Measurements from ENCODE around the gene CYB561A3. TPM values are rescaled to one million over a fixed set of nuclear protein-coding genes. Genes with fewer than 3 reads are reported as not detected.
A peak's percentile ranks its signal among the peaks of the same experiment; 100 is the strongest.

Gene CYB561A3
- total RNA-seq, 2 experiments from 2014 or later, result 32.4 to 33.5 TPM

DNA sequence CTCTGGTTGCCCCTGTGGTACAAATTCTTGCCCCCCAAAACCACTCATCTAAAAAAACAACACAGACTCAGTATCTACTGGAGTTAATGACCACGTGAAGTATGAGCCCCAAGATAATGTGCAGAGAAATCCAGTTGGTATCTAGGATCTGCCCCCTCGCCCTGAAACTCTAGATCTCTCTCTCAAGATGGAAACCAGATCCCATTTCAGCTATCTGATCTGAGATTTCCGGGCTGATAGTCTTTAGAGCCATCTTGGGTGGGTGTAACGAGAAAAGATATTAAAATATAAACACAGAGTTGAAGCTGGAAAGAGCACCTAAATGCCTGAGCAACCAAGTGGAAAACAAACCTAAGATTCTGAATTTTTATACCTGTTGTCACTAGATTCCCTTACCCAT lies 52.5 kb downstream of the CYB561A3 start:
- Mint-ChIP-seq H3K4me3 (no peak overlapping the region), H3K4me1 (ENCODE audit: low read depth) (no peaks in the 10 kb centered on the region), H3K27ac (no peak overlapping the region), H3K9me3 (no peaks in the 10 kb centered on the region), H3K27me3 (no peaks in the 10 kb centered on the region), H3K36me3 (ENCODE audit: low read depth) (peaks cover 33% of the 10 kb centered on the region)
- intact Hi-C loops (cut with micrococcal nuclease), result no loop called here
- CTCF ChIA-PET, result interaction anchor here (1.3 to 3.1 kb wide), 5 partner anchors 9 to 76 kb away, joined by 3 to 14 read pairs (median 9); no protein-coding TSS in a partner anchor
- POLR2A ChIA-PET, result interaction anchor here (1.3 to 3.0 kb wide), 5 partner anchors 9 to 25 kb away, joined by 4 to 24 read pairs (median 5); partner anchors contain the start of gene VWCE
- ATAC-seq, result no peak
- TF ChIP-seq, protein P1, sequence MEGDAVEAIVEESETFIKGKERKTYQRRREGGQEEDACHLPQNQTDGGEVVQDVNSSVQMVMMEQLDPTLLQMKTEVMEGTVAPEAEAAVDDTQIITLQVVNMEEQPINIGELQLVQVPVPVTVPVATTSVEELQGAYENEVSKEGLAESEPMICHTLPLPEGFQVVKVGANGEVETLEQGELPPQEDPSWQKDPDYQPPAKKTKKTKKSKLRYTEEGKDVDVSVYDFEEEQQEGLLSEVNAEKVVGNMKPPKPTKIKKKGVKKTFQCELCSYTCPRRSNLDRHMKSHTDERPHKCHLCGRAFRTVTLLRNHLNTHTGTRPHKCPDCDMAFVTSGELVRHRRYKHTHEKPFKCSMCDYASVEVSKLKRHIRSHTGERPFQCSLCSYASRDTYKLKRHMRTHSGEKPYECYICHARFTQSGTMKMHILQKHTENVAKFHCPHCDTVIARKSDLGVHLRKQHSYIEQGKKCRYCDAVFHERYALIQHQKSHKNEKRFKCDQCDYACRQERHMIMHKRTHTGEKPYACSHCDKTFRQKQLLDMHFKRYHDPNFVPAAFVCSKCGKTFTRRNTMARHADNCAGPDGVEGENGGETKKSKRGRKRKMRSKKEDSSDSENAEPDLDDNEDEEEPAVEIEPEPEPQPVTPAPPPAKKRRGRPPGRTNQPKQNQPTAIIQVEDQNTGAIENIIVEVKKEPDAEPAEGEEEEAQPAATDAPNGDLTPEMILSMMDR (IDR thresholded peaks at IDR 0.05), result no peak
- no peak for DNase-seq

DNA sequence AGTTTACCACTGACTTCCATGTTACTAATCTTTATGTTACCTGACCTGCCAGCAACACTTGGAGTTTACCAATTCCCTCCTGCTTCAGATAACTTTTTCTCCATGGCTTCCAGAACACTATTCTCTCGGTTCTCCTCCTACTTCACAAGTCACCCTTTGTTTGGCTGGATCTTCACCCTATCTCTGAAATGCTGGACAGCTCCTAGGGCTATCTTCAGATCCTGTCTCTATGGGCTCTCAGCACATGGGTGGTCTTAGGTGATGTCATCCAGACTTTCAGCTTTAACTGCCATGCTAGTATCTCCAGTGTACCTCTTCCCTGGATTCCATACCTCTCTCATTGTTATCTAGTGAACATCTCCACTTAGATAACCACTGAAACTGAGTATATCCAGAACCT lies 54.3 kb downstream of the CYB561A3 start:
- H3K4me1 Mint-ChIP-seq (ENCODE audit: low read depth), result no peaks in the 10 kb centered on the region
- no peak overlapping the region for H3K27ac Mint-ChIP-seq
- TF ChIP-seq, protein P1 (IDR thresholded peaks at IDR 0.05), result no peak
- DNase-seq, result no peak
- no peaks in the 10 kb centered on the region for H3K9me3 Mint-ChIP-seq
- H3K36me3 Mint-ChIP-seq (ENCODE audit: low read depth), result peaks cover 25% of the 10 kb centered on the region
- CTCF ChIA-PET, result interaction anchor here (2.2 kb wide), 1 partner anchor 13 kb away, joined by 7 read pairs; the partner anchor contains the start of gene VWCE
- intact Hi-C loops (cut with micrococcal nuclease), result no loop called here
- H3K27me3 Mint-ChIP-seq, result no peaks in the 10 kb centered on the region
- no peak overlapping the region for H3K4me3 Mint-ChIP-seq
- ATAC-seq, result no peak
- POLR2A ChIA-PET, result interaction anchor here (0.6 to 3.0 kb wide), 6 partner anchors 12 to 117 kb away, joined by 3 to 24 read pairs (median 5); partner anchors contain the start of gene VWCE

DNA sequence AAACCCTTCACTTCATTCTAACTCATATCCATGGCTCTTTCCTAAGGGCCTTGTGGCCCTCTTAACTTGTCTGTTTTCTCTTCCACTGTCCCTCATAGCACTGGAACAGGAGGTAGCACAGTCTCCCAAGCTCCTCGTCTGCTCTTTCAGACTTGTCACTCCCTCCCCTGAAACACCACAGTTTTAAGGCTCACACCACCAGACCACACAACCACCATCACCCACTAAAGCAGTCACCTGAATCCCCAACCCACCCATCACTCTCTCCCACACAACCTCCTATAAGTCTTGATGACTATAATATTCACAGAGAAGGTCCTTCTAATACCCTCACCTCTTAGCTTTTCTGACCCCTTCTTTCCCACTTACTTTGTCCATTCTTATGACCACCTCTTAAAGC lies 55.5 kb downstream of the CYB561A3 start:
- Mint-ChIP-seq H3K36me3 (ENCODE audit: low read depth) (peaks cover 26% of the 10 kb centered on the region), H3K27me3 (no peaks in the 10 kb centered on the region), H3K4me1 (ENCODE audit: low read depth) (no peaks in the 10 kb centered on the region), H3K27ac (no peak overlapping the region), H3K4me3 (no peak overlapping the region), H3K9me3 (no peaks in the 10 kb centered on the region)
- TF ChIP-seq, protein P1 (IDR thresholded peaks at IDR 0.05), result no peak
- peak; percentile 28 for ATAC-seq
- ChIA-PET POLR2A (interaction anchor here (1.4 kb wide), 2 partner anchors 11 to 16 kb away, joined by 3 to 4 read pairs; no protein-coding TSS in a partner anchor), CTCF (no interaction called here)
- intact Hi-C loops (cut with micrococcal nuclease), result no loop called here
- no peak for DNase-seq

DNA sequence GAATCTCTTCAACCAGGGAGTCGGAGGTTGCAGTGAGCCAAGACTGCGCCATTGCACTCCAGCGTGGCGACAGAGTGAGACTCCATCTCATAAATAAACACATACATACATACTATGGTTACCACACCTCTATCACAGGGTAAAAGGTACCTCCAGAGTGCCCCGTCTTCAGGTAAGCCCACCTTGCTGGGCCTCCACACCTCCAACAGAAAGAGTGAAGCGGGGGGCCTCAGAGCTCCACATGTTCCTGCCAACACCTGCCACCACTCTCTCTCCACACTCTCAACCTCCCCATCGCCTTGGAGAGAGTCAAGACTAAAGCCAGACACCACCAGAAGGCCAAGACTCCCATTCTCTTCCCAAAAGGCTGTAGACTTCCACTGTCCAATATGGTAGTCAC lies 56.3 kb downstream of the CYB561A3 start:
- no peaks in the 10 kb centered on the region for H3K27me3 Mint-ChIP-seq
- no peak for DNase-seq
- ATAC-seq, result no peak
- ChIA-PET CTCF (interaction anchor here (1.1 kb wide), 1 partner anchor 118 kb away, joined by 3 read pairs; no protein-coding TSS in a partner anchor), POLR2A (interaction anchor here (2.2 kb wide), 1 partner anchor 26 kb away, joined by 7 read pairs; no protein-coding TSS in a partner anchor)
- no peak overlapping the region for H3K27ac Mint-ChIP-seq
- peaks cover under 1% of the 10 kb centered on the region for H3K4me1 Mint-ChIP-seq (ENCODE audit: low read depth)
- intact Hi-C loops (cut with micrococcal nuclease), result no loop called here
- no peak overlapping the region for H3K4me3 Mint-ChIP-seq
- H3K9me3 Mint-ChIP-seq, result no peaks in the 10 kb centered on the region
- TF ChIP-seq, protein P1 (IDR thresholded peaks at IDR 0.05), result no peak
- H3K36me3 Mint-ChIP-seq (ENCODE audit: low read depth), result peaks cover 30% of the 10 kb centered on the region

DNA sequence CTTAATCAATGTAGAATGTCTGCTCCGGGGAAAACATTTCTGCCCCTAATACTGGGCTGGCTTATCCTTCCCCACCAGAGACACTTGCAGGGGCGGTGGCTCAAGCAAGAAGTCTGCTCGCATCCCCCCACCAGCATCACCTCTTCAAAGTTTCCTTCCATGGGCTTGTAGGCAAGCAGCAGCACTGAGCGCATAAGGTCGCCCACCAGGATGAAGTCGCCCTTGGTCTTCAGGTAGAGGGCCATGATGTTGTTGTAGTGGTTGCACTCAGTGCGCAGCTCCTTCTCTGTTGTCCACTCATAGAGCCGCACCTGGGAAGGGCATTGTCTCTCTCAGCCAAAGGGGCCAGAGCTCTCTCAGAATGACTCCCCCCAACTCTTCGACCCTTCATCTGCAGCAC lies 58.0 kb downstream of the CYB561A3 start:
- CTCF ChIA-PET, result no interaction called here
- intact Hi-C loops (cut with micrococcal nuclease), result no loop called here
- Mint-ChIP-seq H3K4me3 (no peak overlapping the region), H3K9me3 (no peaks in the 10 kb centered on the region), H3K27me3 (no peaks in the 10 kb centered on the region), H3K4me1 (ENCODE audit: low read depth) (peaks cover 11% of the 10 kb centered on the region), H3K36me3 (ENCODE audit: low read depth) (peaks cover 33% of the 10 kb centered on the region), H3K27ac (no peak overlapping the region)
- no peak for DNase-seq
- POLR2A ChIA-PET, result interaction anchor here (0.6 to 2.2 kb wide), 3 partner anchors 28 to 61 kb away, joined by 3 to 7 read pairs (median 3); partner anchors contain the start of genes DDB1 and TKFC
- ATAC-seq, result no peak
- TF ChIP-seq, protein P1 (IDR thresholded peaks at IDR 0.05), result no peak
